ENCODE measurements around the gene MIGA2. TPM values are rescaled to one million over a fixed set of nuclear protein-coding genes. Genes with fewer than 3 reads are reported as not detected.

Gene MIGA2
- total and polyA plus RNA-seq, 9 of the 15 experiments (the other 6 are each of a cell fraction or from before 2014, with no cell fraction given): 0.15 to 54.1 (median 18.0) TPM

DNA sequence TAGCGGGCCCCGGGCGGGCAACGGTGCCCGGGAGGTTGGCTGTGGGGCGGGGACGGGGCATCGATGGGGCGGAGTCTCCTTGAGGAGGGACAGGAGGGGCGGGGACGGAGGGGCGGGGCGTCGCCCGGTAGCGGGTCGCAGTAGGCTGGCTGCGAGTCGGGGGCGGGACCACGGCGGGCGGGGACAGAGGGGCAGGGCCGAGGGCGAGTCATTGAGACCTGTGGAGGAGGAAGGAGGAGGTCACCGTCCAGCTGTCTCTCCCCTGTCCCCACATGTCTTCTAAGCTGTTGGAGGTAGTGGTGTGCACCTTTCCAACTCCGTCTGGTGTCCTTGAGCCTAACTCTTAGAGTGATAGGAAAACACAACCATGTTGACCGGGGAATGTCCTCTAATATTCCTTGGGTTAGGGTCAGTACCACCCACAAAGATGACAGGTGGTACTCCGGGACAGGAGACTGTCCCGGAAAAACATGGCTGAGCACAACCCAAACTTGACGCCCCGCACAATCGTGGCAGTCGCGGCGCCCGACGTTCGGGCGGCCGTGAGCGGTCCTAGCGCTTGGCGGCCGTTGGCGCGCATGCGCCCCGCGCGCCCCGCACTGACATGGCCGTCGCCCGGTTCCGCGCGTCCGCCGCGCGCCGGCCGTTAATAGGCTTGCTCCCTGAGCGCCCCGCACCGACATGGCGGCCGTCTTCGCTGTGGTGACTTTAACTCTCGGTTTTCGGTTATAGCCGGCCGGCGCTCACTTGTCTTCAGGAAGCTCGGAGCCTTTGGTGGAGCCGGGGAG is 74.5 kb downstream of the MIGA2 start, which contains the start of the genes CRAT and PTPA (continued):
- TF ChIP-seq SIX5 (IDR thresholded peaks at IDR 0.05; ENCODE audit: borderline replicate concordance in 1 of 2, insufficient read depth in 1 of 2, low read depth in 1 of 2, low read length in 2 of 2) (peak in 1 of 2 experiments; percentile 38; a peak in 2 of 4 replicates), ZNF133 (CRISPR knock-in tag; IDR thresholded peaks at IDR 0.05) (no peak), PHF8 (IDR thresholded peaks at IDR 0.05; ENCODE audit: borderline replicate concordance, low read length) (peak; percentile 58; the same call in 1 of the 2 replicates), PCBP2 (IDR thresholded peaks at IDR 0.05; ENCODE audit: low read depth, low read length, poor library complexity, severe bottlenecking) (no peak), EHMT2 (IDR thresholded peaks at IDR 0.05) (no peak), CGGBP1 (CRISPR knock-in tag; IDR thresholded peaks at IDR 0.05) (peak; percentile 73; the same call in 1 of the 2 replicates), HCFC1 (IDR thresholded peaks at IDR 0.05; ENCODE audit: low read depth, low read length) (peak; percentile 88), CBX3 (IDR thresholded peaks at IDR 0.05; ENCODE audit: borderline replicate concordance in 1 of 2, low read length in 2 of 2) (peak in 1 of 2 experiments; percentile 71; a peak in 1 of 3 replicates), ARNT (IDR thresholded peaks at IDR 0.05) (0 out of 4 replicates have a peak, but pooled peaks of 1 of the 2 experiments have one; percentile 36), ZNF165 (CRISPR knock-in tag; IDR thresholded peaks at IDR 0.05; ENCODE audit: borderline replicate concordance) (no peak), RCOR1 (IDR thresholded peaks at IDR 0.05; ENCODE audit: borderline replicate concordance in 1 of 2, low read depth in 2 of 2, low read length in 2 of 2) (no peak)
- TF ChIP-seq, protein P1, sequence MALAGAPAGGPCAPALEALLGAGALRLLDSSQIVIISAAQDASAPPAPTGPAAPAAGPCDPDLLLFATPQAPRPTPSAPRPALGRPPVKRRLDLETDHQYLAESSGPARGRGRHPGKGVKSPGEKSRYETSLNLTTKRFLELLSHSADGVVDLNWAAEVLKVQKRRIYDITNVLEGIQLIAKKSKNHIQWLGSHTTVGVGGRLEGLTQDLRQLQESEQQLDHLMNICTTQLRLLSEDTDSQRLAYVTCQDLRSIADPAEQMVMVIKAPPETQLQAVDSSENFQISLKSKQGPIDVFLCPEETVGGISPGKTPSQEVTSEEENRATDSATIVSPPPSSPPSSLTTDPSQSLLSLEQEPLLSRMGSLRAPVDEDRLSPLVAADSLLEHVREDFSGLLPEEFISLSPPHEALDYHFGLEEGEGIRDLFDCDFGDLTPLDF (CRISPR knock-in tag; IDR thresholded peaks at IDR 0.05): peak; percentile 67; the same call in 1 of the 2 replicates
- TF ChIP-seq, protein P2, sequence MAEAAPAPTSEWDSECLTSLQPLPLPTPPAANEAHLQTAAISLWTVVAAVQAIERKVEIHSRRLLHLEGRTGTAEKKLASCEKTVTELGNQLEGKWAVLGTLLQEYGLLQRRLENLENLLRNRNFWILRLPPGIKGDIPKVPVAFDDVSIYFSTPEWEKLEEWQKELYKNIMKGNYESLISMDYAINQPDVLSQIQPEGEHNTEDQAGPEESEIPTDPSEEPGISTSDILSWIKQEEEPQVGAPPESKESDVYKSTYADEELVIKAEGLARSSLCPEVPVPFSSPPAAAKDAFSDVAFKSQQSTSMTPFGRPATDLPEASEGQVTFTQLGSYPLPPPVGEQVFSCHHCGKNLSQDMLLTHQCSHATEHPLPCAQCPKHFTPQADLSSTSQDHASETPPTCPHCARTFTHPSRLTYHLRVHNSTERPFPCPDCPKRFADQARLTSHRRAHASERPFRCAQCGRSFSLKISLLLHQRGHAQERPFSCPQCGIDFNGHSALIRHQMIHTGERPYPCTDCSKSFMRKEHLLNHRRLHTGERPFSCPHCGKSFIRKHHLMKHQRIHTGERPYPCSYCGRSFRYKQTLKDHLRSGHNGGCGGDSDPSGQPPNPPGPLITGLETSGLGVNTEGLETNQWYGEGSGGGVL (CRISPR knock-in tag; IDR thresholded peaks at IDR 0.05): no peak
- TF ChIP-seq, protein P3, sequence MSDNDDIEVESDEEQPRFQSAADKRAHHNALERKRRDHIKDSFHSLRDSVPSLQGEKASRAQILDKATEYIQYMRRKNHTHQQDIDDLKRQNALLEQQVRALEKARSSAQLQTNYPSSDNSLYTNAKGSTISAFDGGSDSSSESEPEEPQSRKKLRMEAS (CRISPR knock-in tag; IDR thresholded peaks at IDR 0.05): no peak; the same call in 1 of the 2 replicates
- TF ChIP-seq, protein P4, sequence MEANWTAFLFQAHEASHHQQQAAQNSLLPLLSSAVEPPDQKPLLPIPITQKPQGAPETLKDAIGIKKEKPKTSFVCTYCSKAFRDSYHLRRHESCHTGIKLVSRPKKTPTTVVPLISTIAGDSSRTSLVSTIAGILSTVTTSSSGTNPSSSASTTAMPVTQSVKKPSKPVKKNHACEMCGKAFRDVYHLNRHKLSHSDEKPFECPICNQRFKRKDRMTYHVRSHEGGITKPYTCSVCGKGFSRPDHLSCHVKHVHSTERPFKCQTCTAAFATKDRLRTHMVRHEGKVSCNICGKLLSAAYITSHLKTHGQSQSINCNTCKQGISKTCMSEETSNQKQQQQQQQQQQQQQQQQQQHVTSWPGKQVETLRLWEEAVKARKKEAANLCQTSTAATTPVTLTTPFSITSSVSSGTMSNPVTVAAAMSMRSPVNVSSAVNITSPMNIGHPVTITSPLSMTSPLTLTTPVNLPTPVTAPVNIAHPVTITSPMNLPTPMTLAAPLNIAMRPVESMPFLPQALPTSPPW (CRISPR knock-in tag; IDR thresholded peaks at IDR 0.05): peak; percentile 78; the same call in 1 of the 2 replicates
